ENCODE data around the gene PRICKLE1. TPM values are rescaled to one million over a fixed set of nuclear protein-coding genes. Genes with fewer than 3 reads are reported as not detected.

The PRICKLE1 gene
- polyA plus RNA-seq, 1 experiment, result 36.0 TPM

- Histone ChIP-seq H3K9me3 (ENCODE audit: control insufficient read depth, insufficient read depth, low read length) (no peaks in the 10 kb centered on the region), H3K27me3 (ENCODE audit: control insufficient read depth, insufficient read depth, low read length) (no peaks in the 10 kb centered on the region), H3K4me3 (ENCODE audit: low read depth, low read length) (no peak overlapping the region), H3K27ac (ENCODE audit: low read depth, low read length) (no peak overlapping the region)
- ChIA-PET CTCF (interaction anchor here (1.0 to 1.2 kb wide), 2 partner anchors 63 to 707 kb away, joined by 3 read pairs; no protein-coding TSS in a partner anchor), POLR2A (interaction anchor here (0.6 kb wide), 1 partner anchor 42 kb away, joined by 9 read pairs; the partner anchor contains the start of gene PRICKLE1)
- no peak for TF ChIP-seq CTCF (IDR thresholded peaks at IDR 0.05; ENCODE audit: low read depth, low read length)
- DNase-seq (ENCODE audit: low read depth, low spot score), result no peak
Measured at GRCh38 chr12:42631513-42631912, 42.0 kb upstream of the PRICKLE1 start.

GRCh38 chr12:42630314-42630713, 40.8 kb upstream of the PRICKLE1 start:
- no peak for DNase-seq (ENCODE audit: low read depth, low spot score)
- H3K27me3 ChIP-seq (ENCODE audit: control insufficient read depth, insufficient read depth, low read length), result no peaks in the 10 kb centered on the region
- TF ChIP-seq CTCF (IDR thresholded peaks at IDR 0.05; ENCODE audit: low read depth, low read length), result no peak
- ChIA-PET POLR2A (no interaction called here), CTCF (no interaction called here)
- H3K4me3 ChIP-seq (ENCODE audit: low read depth, low read length), result no peak overlapping the region
- no peak overlapping the region for H3K27ac ChIP-seq (ENCODE audit: low read depth, low read length)
- H3K9me3 ChIP-seq (ENCODE audit: control insufficient read depth, insufficient read depth, low read length), result no peaks in the 10 kb centered on the region; the same call in 1 of the 2 replicates

- Histone ChIP-seq H3K27me3 (ENCODE audit: control insufficient read depth, insufficient read depth, low read length) (no peaks in the 10 kb centered on the region), H3K4me3 (ENCODE audit: low read depth, low read length) (no peak overlapping the region), H3K9me3 (ENCODE audit: control insufficient read depth, insufficient read depth, low read length) (no peaks in the 10 kb centered on the region; the same call in 1 of the 2 replicates), H3K27ac (ENCODE audit: low read depth, low read length) (no peak overlapping the region)
- POLR2A ChIA-PET, result no interaction called here
- no peak for DNase-seq (ENCODE audit: low read depth, low spot score)
- CTCF ChIA-PET, result no interaction called here
- no peak for TF ChIP-seq CTCF (IDR thresholded peaks at IDR 0.05; ENCODE audit: low read depth, low read length)
Measured at GRCh38 chr12:42627151-42627550, 37.6 kb upstream of the PRICKLE1 start.

- ChIA-PET CTCF (no interaction called here), POLR2A (no interaction called here)
- TF ChIP-seq CTCF (IDR thresholded peaks at IDR 0.05; ENCODE audit: low read depth, low read length), result no peak
- Histone ChIP-seq H3K27ac (ENCODE audit: low read depth, low read length) (no peak overlapping the region), H3K4me3 (ENCODE audit: low read depth, low read length) (no peak overlapping the region), H3K9me3 (ENCODE audit: control insufficient read depth, insufficient read depth, low read length) (no peaks in the 10 kb centered on the region; the same call in 1 of the 2 replicates), H3K27me3 (ENCODE audit: control insufficient read depth, insufficient read depth, low read length) (no peaks in the 10 kb centered on the region)
- DNase-seq (ENCODE audit: low read depth, low spot score), result no peak
Measured at GRCh38 chr12:42625611-42626010, 36.1 kb upstream of the PRICKLE1 start.

- Histone ChIP-seq H3K9me3 (ENCODE audit: control insufficient read depth, insufficient read depth, low read length) (peaks cover 3% of the 10 kb centered on the region; the same call in 1 of the 2 replicates), H3K27ac (ENCODE audit: low read depth, low read length) (no peak overlapping the region), H3K4me3 (ENCODE audit: low read depth, low read length) (no peak overlapping the region), H3K27me3 (ENCODE audit: control insufficient read depth, insufficient read depth, low read length) (no peaks in the 10 kb centered on the region)
- TF ChIP-seq CTCF (IDR thresholded peaks at IDR 0.05; ENCODE audit: low read depth, low read length), result no peak
- no peak for DNase-seq (ENCODE audit: low read depth, low spot score)
- CTCF ChIA-PET, result no interaction called here
- POLR2A ChIA-PET, result no interaction called here
Measured at GRCh38 chr12:42617622-42618021, 28.1 kb upstream of the PRICKLE1 start.

Data from AG04450 (cell line).